Endometrial microvascular endothelial cells (primary cell): ENCODE measurements around the gene SEPTIN1. TPM values are rescaled to one million over a fixed set of nuclear protein-coding genes. Genes with fewer than 3 reads are reported as not detected.

ENCODE experiments used
- total RNA-seq: library from RNA; depleted of rRNA; stranded (reverse); fragments of >200 nt; gene quantifications from one replicate; pipeline ENCODE4 v1.2.3, GENCODE V29; 2015; ENCODE audit errors: inconsistent ontology term

Gene SEPTIN1
- total RNA-seq, 1 donor from 2014 or later = not detected

Other genes with a start within 250 kb of the SEPTIN1 start
- 2.5 TPM for gene CORO1A, start 199.0 kb downstream of the SEPTIN1 start, total RNA-seq
- gene BOLA2B, start 188.9 kb downstream of the SEPTIN1 start, total RNA-seq = 1,039 TPM
- 57.4 TPM for gene SLX1A, start 188.7 kb downstream of the SEPTIN1 start, total RNA-seq
- gene SULT1A3, start 183.3 kb downstream of the SEPTIN1 start, total RNA-seq = 25.2 TPM
- gene NPIPB13, start 134.1 kb downstream of the SEPTIN1 start, total RNA-seq = not detected
- 72.5 TPM for gene CD2BP2, start 27.3 kb downstream of the SEPTIN1 start, total RNA-seq
- gene TBC1D10B, start 12.1 kb downstream of the SEPTIN1 start, total RNA-seq = 69.5 TPM
- not detected for gene MYL11, start 7.8 kb downstream of the SEPTIN1 start, total RNA-seq
- gene ZNF48, start 12.9 kb upstream of the SEPTIN1 start, total RNA-seq = 5.8 TPM
- 4.3 TPM for gene ZNF771, start 25.0 kb upstream of the SEPTIN1 start, total RNA-seq
- gene DCTPP1, start 47.5 kb upstream of the SEPTIN1 start, total RNA-seq = 66.6 TPM
- gene SEPHS2, start 63.3 kb upstream of the SEPTIN1 start, total RNA-seq = 29.2 TPM
- not detected for gene ITGAL, start 90.2 kb upstream of the SEPTIN1 start, total RNA-seq
- 25.5 TPM for gene ZNF768, start 144.0 kb upstream of the SEPTIN1 start, total RNA-seq
- 4.7 TPM for gene ZNF747, start 152.3 kb upstream of the SEPTIN1 start, total RNA-seq
- gene ZNF764, start 175.8 kb upstream of the SEPTIN1 start, total RNA-seq = 8.3 TPM
- gene ZNF688, start 189.2 kb upstream of the SEPTIN1 start, total RNA-seq = 10.8 TPM
- gene ZNF785, start 203.1 kb upstream of the SEPTIN1 start, total RNA-seq = 7.2 TPM
- gene ZNF689, start 227.8 kb upstream of the SEPTIN1 start, total RNA-seq = 11.2 TPM